Activated CD8-positive, alpha-beta T cell treated with anti-CD3 and anti-CD28 coated beads, Interleukin-2, amount 10 ng/mL, durations not matched to agents 7 days and 5 days (primary cell): ENCODE results near the gene HSF2. TPM values are rescaled to one million over a fixed set of nuclear protein-coding genes. Genes with fewer than 3 reads are reported as not detected.
"Not testable (repeated sequence)": the region's sequence is repeated elsewhere in the genome, so short reads cannot be mapped to it uniquely, and the experiment has no call there.

Source experiments
- ATAC-seq: fragments of 150-1000 bp; cut with Tn5 transposase; one replicate; pipeline ENCODE4 v1.10.0; 2021; ENCODE audit warnings: moderate library complexity
- CTCF ChIA-PET: fragments of 350-600 bp; sonication (Branson Sonifier 250); formaldehyde crosslinking; loops from one replicate; lab custom pipeline; 2021; ENCODE audit warnings: antibody characterized with exemption; lab: Charles Lee
- POLR2A ChIA-PET: fragments of 350-600 bp; sonication (Branson Sonifier 250); formaldehyde crosslinking; loops from one replicate; lab custom pipeline; 2021; ENCODE audit warnings: antibody characterized with exemption; lab: Charles Lee
- DNase-seq: peaks from one replicate; pipeline ENCODE4 v3.0.0-alpha.2; 2020
- H3K27ac Mint-ChIP-seq: one replicate; pipeline ENCODE4 v1.8.0; 2021; ENCODE audit warnings: mild to moderate bottlenecking, mixed read lengths
- H3K27me3 Mint-ChIP-seq: one replicate; pipeline ENCODE4 v1.8.0; 2021; ENCODE audit warnings: low read depth, mixed read lengths
- H3K36me3 Mint-ChIP-seq: one replicate; pipeline ENCODE4 v1.8.0; 2021; ENCODE audit warnings: low read depth, mixed read lengths
- H3K4me1 Mint-ChIP-seq: one replicate; pipeline ENCODE4 v1.8.0; 2021; ENCODE audit warnings: low read depth, mixed read lengths
- H3K4me3 Mint-ChIP-seq: one replicate; pipeline ENCODE4 v1.8.0; 2021; ENCODE audit warnings: mild to moderate bottlenecking, mixed read lengths
- H3K9me3 Mint-ChIP-seq: one replicate; pipeline ENCODE4 v1.8.0; 2022; ENCODE audit warnings: mixed read lengths; ENCODE audit not compliant: insufficient read depth
- total RNA-seq, 2 experiments: library from RNA; stranded (reverse); gene quantifications; one replicate each; pipeline ENCODE4 v1.2.3, GENCODE V29; 2021

Gene HSF2
- total RNA-seq, 2 experiments from 2014 or later: 14.6 to 17.6 TPM

- CTCF ChIA-PET, DNase-seq, H3K27me3 Mint-ChIP-seq, H3K4me3 Mint-ChIP-seq, H3K9me3 Mint-ChIP-seq, ATAC-seq, H3K27ac Mint-ChIP-seq: not testable (repeated sequence)
- POLR2A ChIA-PET: interaction anchor here (1.3 to 1.7 kb wide), 2 partner anchors 16 kb away, joined by 3 to 5 read pairs; partner anchors contain the start of gene SERINC1
- Mint-ChIP-seq H3K4me1 (peaks cover 21% of the 10 kb centered on the region), H3K36me3 (peaks cover 64% of the 10 kb centered on the region)
Measured at GRCh38 chr6:122455116-122455515, 55.7 kb downstream of the HSF2 start.

GRCh38 chr6:122458087-122458486 is 58.6 kb downstream of the HSF2 start:
- DNase-seq (no peak), ATAC-seq (no peak)
- Mint-ChIP-seq H3K9me3 (no peaks in the 10 kb centered on the region), H3K4me3 (no peak overlapping the region), H3K27ac (peak overlapping the region; percentile 76), H3K36me3 (peaks cover 55% of the 10 kb centered on the region), H3K4me1 (peaks cover 39% of the 10 kb centered on the region), H3K27me3 (no peaks in the 10 kb centered on the region)
- POLR2A ChIA-PET: interaction anchor here (2.3 kb wide), 1 partner anchor 13 kb away, joined by 15 read pairs; the partner anchor contains the start of gene SERINC1
- CTCF ChIA-PET: no interaction called here

GRCh38 chr6:122459240-122459639 is 59.8 kb downstream of the HSF2 start:
- ChIA-PET CTCF (no interaction called here), POLR2A (interaction anchor here (2.3 kb wide), 1 partner anchor 12 kb away, joined by 15 read pairs; the partner anchor contains the start of gene SERINC1)
- H3K27me3 Mint-ChIP-seq: no peaks in the 10 kb centered on the region
- peaks cover 43% of the 10 kb centered on the region for H3K4me1 Mint-ChIP-seq
- H3K4me3 Mint-ChIP-seq: no peak overlapping the region
- no peaks in the 10 kb centered on the region for H3K9me3 Mint-ChIP-seq
- ATAC-seq: no peak
- no peak for DNase-seq
- H3K27ac Mint-ChIP-seq: peak overlapping the region; percentile 46
- peaks cover 50% of the 10 kb centered on the region for H3K36me3 Mint-ChIP-seq

- ATAC-seq, H3K9me3 Mint-ChIP-seq, H3K4me3 Mint-ChIP-seq, H3K27me3 Mint-ChIP-seq, DNase-seq, H3K27ac Mint-ChIP-seq, CTCF ChIA-PET: not testable (repeated sequence)
- H3K4me1 Mint-ChIP-seq: peaks cover 46% of the 10 kb centered on the region
- POLR2A ChIA-PET: interaction anchor here (2.3 kb wide), 1 partner anchor 12 kb away, joined by 15 read pairs; the partner anchor contains the start of gene SERINC1
- H3K36me3 Mint-ChIP-seq: peaks cover 45% of the 10 kb centered on the region
Measured at GRCh38 chr6:122459865-122460416, 60.5 kb downstream of the HSF2 start.

GRCh38 chr6:122461885-122462284 is 62.4 kb downstream of the HSF2 start:
- ATAC-seq: no peak
- peaks cover 47% of the 10 kb centered on the region for H3K4me1 Mint-ChIP-seq
- CTCF ChIA-PET: no interaction called here
- POLR2A ChIA-PET: no interaction called here
- H3K27ac Mint-ChIP-seq: no peak overlapping the region
- DNase-seq: no peak
- H3K36me3 Mint-ChIP-seq: peaks cover 47% of the 10 kb centered on the region
- H3K9me3 Mint-ChIP-seq: no peaks in the 10 kb centered on the region
- H3K4me3 Mint-ChIP-seq: no peak overlapping the region
- H3K27me3 Mint-ChIP-seq: no peaks in the 10 kb centered on the region

- Mint-ChIP-seq H3K9me3 (no peaks in the 10 kb centered on the region), H3K27ac (peak within 1 kb of the TSS; percentile 99), H3K36me3 (peaks cover 25% of the 10 kb centered on the region), H3K4me1 (peaks cover 23% of the 10 kb centered on the region), H3K4me3 (peak within 1 kb of the TSS; percentile 94), H3K27me3 (no peaks in the 10 kb centered on the region)
- DNase-seq (peak; percentile 95), ATAC-seq (peak; percentile 99)
- ChIA-PET POLR2A (interaction anchor here (0.6 to 2.4 kb wide), 24 partner anchors 9 to 1137 kb away, joined by 3 to 15 read pairs (median 4); partner anchors contain the start of genes HSF2 and TBC1D32), CTCF (interaction anchor here (1.1 to 2.3 kb wide), 9 partner anchors 18 to 90 kb away, joined by 3 to 15 read pairs (median 6); partner anchors contain the start of gene HSF2)
Measured at GRCh38 chr6:122471107-122472021, 71.9 kb downstream of the HSF2 start, which contains the start of gene SERINC1. Gene SERINC1 (minus strand): TSS chr6:122471807. CDS start chr6:122471737, 70 bp downstream.

- no peaks in the 10 kb centered on the region for H3K27me3 Mint-ChIP-seq
- ATAC-seq: peak; percentile 55
- DNase-seq: no peak
- peak overlapping the region; percentile 94 for H3K4me3 Mint-ChIP-seq
- ChIA-PET CTCF (interaction anchor here (1.1 to 2.3 kb wide), 7 partner anchors 18 to 90 kb away, joined by 3 to 15 read pairs (median 6); partner anchors contain the start of gene HSF2), POLR2A (interaction anchor here (0.5 to 2.4 kb wide), 18 partner anchors 8 to 1137 kb away, joined by 3 to 15 read pairs (median 5); partner anchors contain the start of genes HSF2 and TBC1D32)
- peaks cover 21% of the 10 kb centered on the region for H3K4me1 Mint-ChIP-seq
- H3K36me3 Mint-ChIP-seq: peaks cover 21% of the 10 kb centered on the region
- H3K27ac Mint-ChIP-seq: peak overlapping the region; percentile 99
- no peaks in the 10 kb centered on the region for H3K9me3 Mint-ChIP-seq
Measured at GRCh38 chr6:122472022-122472340, 72.5 kb downstream of the HSF2 start.

- POLR2A ChIA-PET: no interaction called here
- ATAC-seq (no peak), DNase-seq (no peak)
- CTCF ChIA-PET: no interaction called here
- no peak overlapping the region for H3K27ac Mint-ChIP-seq
- H3K4me1 Mint-ChIP-seq: peaks cover 2% of the 10 kb centered on the region
- H3K27me3 Mint-ChIP-seq: no peaks in the 10 kb centered on the region
- peaks cover 2% of the 10 kb centered on the region for H3K36me3 Mint-ChIP-seq
- no peak overlapping the region for H3K4me3 Mint-ChIP-seq
- no peaks in the 10 kb centered on the region for H3K9me3 Mint-ChIP-seq
Measured at GRCh38 chr6:122476131-122476530, 76.7 kb downstream of the HSF2 start.

GRCh38 chr6:122482750-122483080 is 83.3 kb downstream of the HSF2 start:
- Mint-ChIP-seq H3K27me3 (no peaks in the 10 kb centered on the region), H3K4me1 (no peaks in the 10 kb centered on the region), H3K9me3 (no peaks in the 10 kb centered on the region), H3K4me3 (no peak overlapping the region), H3K27ac (no peak overlapping the region), H3K36me3 (no peaks in the 10 kb centered on the region)
- ATAC-seq: no peak
- no peak for DNase-seq
- CTCF ChIA-PET: interaction anchor here (2.0 to 2.3 kb wide), 2 partner anchors 9 to 48 kb away, joined by 8 to 14 read pairs; no protein-coding TSS in a partner anchor
- POLR2A ChIA-PET: interaction anchor here (1.5 kb wide), 1 partner anchor 11 kb away, joined by 4 read pairs; the partner anchor contains the start of gene SERINC1
